Liver (tissue), 3 donors: ENCODE data around the gene SLC9A6.

ENCODE experiments used
- EGR1 ChIP-seq, 2 donors: IDR thresholded peaks; 2 replicates each; pipeline ENCODE4 v1.6.1; 2016 to 2018; ENCODE audit warnings: antibody characterized with exemption in 2 of 2, low read depth in 2 of 2
- FOXA1 ChIP-seq: IDR thresholded peaks from 2 replicates; pipeline ENCODE4 v1.6.1; 2016; ENCODE audit warnings: antibody characterized with exemption
- FOXA2 ChIP-seq: IDR thresholded peaks from 2 replicates; pipeline ENCODE4 v1.6.1; 2016; ENCODE audit warnings: antibody characterized with exemption
- GABPA ChIP-seq, 2 donors: IDR thresholded peaks in 1 of 2; conservative IDR thresholded peaks in 1 of 2; 2 replicates each; pipeline ENCODE4 v1.6.1; 2016; ENCODE audit warnings: antibody characterized with exemption in 2 of 2, mild to moderate bottlenecking in 1 of 2, moderate library complexity in 1 of 2
- HNF4A ChIP-seq, 2 donors: conservative IDR thresholded peaks; 2 replicates each; pipeline ENCODE4 v1.6.1; 2016; ENCODE audit warnings: antibody characterized with exemption in 2 of 2, mild to moderate bottlenecking in 2 of 2
- MAX ChIP-seq: IDR thresholded peaks from 2 replicates; pipeline ENCODE4 v1.6.1; 2016; ENCODE audit warnings: antibody characterized with exemption
- NR2F2 ChIP-seq: IDR thresholded peaks from 2 replicates; pipeline ENCODE4 v1.6.1; 2016; ENCODE audit warnings: antibody characterized with exemption
- RAD21 ChIP-seq, 2 donors: IDR thresholded peaks; 2 replicates each; pipeline ENCODE4 v1.6.1; 2016; ENCODE audit warnings: antibody characterized with exemption in 2 of 2, mild to moderate bottlenecking in 2 of 2
- REST ChIP-seq: IDR thresholded peaks from 2 replicates; pipeline ENCODE4 v1.6.1; 2016; ENCODE audit warnings: antibody characterized with exemption, mild to moderate bottlenecking
- RXRA ChIP-seq, 2 donors: IDR thresholded peaks; 2 replicates each; pipeline ENCODE4 v1.6.1; 2017 to 2018; ENCODE audit warnings: antibody characterized with exemption in 2 of 2, mild to moderate bottlenecking in 1 of 2
- TAF1 ChIP-seq: conservative IDR thresholded peaks from 2 replicates; pipeline ENCODE4 v1.6.1; 2016; ENCODE audit warnings: antibody characterized with exemption, mild to moderate bottlenecking
- YY1 ChIP-seq: IDR thresholded peaks from 2 replicates; pipeline ENCODE4 v1.6.1; 2016; ENCODE audit warnings: antibody characterized with exemption, mild to moderate bottlenecking
- ZBTB33 ChIP-seq: IDR thresholded peaks from 2 replicates; pipeline ENCODE4 v1.6.1; 2016; ENCODE audit warnings: antibody characterized with exemption
- TF ChIP-seq, protein P1 (sequence below): fragments of 150-350 bp; IDR thresholded peaks from 2 replicates; pipeline ENCODE4 v1.5.1; 2017; ENCODE audit warnings: improper control_type of control experiment, low read depth, low read length; ENCODE audit not compliant: missing input control
- donor health status: healthy.
- donor health status: healthy.

- TF ChIP-seq, protein P1, sequence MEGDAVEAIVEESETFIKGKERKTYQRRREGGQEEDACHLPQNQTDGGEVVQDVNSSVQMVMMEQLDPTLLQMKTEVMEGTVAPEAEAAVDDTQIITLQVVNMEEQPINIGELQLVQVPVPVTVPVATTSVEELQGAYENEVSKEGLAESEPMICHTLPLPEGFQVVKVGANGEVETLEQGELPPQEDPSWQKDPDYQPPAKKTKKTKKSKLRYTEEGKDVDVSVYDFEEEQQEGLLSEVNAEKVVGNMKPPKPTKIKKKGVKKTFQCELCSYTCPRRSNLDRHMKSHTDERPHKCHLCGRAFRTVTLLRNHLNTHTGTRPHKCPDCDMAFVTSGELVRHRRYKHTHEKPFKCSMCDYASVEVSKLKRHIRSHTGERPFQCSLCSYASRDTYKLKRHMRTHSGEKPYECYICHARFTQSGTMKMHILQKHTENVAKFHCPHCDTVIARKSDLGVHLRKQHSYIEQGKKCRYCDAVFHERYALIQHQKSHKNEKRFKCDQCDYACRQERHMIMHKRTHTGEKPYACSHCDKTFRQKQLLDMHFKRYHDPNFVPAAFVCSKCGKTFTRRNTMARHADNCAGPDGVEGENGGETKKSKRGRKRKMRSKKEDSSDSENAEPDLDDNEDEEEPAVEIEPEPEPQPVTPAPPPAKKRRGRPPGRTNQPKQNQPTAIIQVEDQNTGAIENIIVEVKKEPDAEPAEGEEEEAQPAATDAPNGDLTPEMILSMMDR, result no peak
- TF ChIP-seq GABPA (IDR thresholded peaks at IDR 0.05 in 1 of 2, conservative IDR thresholded peaks at IDR 0.05 in 1 of 2) (no peak), RXRA (IDR thresholded peaks at IDR 0.05) (no peak), RAD21 (IDR thresholded peaks at IDR 0.05) (no peak), REST (no peak), TAF1 (no peak), NR2F2 (no peak), YY1 (no peak), FOXA2 (no peak), FOXA1 (no peak), ZBTB33 (no peak), HNF4A (conservative IDR thresholded peaks at IDR 0.05) (no peak), EGR1 (IDR thresholded peaks at IDR 0.05; ENCODE audit: low read depth in 2 of 2) (no peak), MAX (no peak)
Observed at GRCh38 chrX:135973025-135973547, 12.1 kb upstream of the SLC9A6 start.
